ENCODE results near the gene PIGQ. TPM values are rescaled to one million over a fixed set of nuclear protein-coding genes. Genes with fewer than 3 reads are reported as not detected.

The PIGQ gene
- total RNA-seq, 1 experiment from 2014 or later, result 83.5 TPM

DNA sequence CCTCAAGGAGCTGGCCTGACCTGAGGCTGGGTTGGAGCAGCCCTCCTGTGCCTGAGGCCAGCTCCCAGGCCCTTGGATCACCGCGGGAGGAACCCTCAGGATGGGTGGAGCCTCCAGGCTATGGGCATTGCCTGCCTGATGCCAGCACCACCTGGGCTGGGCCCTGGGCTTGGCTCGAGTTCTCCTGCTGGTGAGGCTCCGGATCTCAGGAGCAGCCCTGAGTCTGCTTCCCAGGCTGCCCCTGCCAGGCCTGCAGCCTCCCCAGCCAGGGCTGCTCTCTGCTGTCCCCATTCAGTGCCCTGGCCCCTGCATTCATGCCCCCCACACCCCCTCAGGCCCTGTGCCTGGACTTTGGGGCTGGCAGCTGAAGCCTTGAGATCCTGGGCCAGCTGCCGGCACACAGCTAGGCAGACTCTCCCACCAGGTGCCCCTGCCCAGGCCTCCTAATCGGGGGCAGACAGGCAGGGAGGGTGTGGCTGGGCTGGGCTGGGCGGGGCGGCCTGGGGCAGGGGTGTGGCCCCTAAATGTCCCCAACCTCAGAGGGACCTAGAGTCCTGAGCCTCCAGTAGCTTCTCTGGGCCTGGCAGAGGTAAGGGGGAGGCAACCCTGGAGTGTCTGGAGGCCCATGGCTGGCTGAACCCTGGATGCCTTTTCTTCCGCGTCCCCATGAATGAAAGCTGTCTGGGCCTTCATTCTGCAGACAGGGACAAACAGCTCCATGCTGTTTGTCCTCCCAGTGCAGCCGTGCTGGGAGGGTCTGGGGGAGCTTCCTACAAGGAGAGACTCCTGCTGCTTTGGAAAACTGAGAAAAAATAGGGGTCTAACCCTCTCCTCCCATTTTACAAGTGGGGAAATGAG lies 1.1 kb upstream of the PIGQ start:
- Histone ChIP-seq H3K27me3 (ENCODE audit: control insufficient read depth, insufficient read depth, low read length) (no peaks in the 10 kb centered on the region), H3K4me3 (ENCODE audit: low read depth in 2 of 2, low read length in 2 of 2) (peak overlapping the region; percentile 58 to 87), H3K36me3 (ENCODE audit: control insufficient read depth, insufficient read depth, low read length) (no peaks in the 10 kb centered on the region), H3K27ac (ENCODE audit: low read length) (peak overlapping the region; percentile 93), H3K9me3 (ENCODE audit: control insufficient read depth, insufficient read depth, low read depth, low read length) (no peaks in the 10 kb centered on the region), H3K4me1 (ENCODE audit: control insufficient read depth, insufficient read depth, low read length) (peaks cover 57% of the 10 kb centered on the region)
- no TSS peak for BruUV-seq (replicated peaks)
- in situ Hi-C loops (cut with HindIII; ENCODE audit: low pct_unique_long_range_greater_than_20kb, low sequenced_read_pairs) (no loop called here), intact Hi-C loops (cut with micrococcal nuclease; ENCODE audit: unreplicated experiment) (no loop called here)
- ChIA-PET CTCF (no interaction called here), POLR2A (no interaction called here)
- DNase-seq (ENCODE audit: low read depth, low spot score) (no peak), ATAC-seq (peak; percentile 12)
- TF ChIP-seq POLR2AphosphoS5 (IDR thresholded peaks at IDR 0.05; ENCODE audit: low read depth, low read length) (no peak), SIN3A (IDR thresholded peaks at IDR 0.05; ENCODE audit: borderline replicate concordance, insufficient read depth, low read depth, low read length) (no peak), TCF7L2 (IDR thresholded peaks at IDR 0.05; ENCODE audit: low read depth, low read length) (no peak)
- TF ChIP-seq, protein P1, sequence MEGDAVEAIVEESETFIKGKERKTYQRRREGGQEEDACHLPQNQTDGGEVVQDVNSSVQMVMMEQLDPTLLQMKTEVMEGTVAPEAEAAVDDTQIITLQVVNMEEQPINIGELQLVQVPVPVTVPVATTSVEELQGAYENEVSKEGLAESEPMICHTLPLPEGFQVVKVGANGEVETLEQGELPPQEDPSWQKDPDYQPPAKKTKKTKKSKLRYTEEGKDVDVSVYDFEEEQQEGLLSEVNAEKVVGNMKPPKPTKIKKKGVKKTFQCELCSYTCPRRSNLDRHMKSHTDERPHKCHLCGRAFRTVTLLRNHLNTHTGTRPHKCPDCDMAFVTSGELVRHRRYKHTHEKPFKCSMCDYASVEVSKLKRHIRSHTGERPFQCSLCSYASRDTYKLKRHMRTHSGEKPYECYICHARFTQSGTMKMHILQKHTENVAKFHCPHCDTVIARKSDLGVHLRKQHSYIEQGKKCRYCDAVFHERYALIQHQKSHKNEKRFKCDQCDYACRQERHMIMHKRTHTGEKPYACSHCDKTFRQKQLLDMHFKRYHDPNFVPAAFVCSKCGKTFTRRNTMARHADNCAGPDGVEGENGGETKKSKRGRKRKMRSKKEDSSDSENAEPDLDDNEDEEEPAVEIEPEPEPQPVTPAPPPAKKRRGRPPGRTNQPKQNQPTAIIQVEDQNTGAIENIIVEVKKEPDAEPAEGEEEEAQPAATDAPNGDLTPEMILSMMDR (IDR thresholded peaks at IDR 0.05), result no peak
- TF ChIP-seq, protein P2, sequence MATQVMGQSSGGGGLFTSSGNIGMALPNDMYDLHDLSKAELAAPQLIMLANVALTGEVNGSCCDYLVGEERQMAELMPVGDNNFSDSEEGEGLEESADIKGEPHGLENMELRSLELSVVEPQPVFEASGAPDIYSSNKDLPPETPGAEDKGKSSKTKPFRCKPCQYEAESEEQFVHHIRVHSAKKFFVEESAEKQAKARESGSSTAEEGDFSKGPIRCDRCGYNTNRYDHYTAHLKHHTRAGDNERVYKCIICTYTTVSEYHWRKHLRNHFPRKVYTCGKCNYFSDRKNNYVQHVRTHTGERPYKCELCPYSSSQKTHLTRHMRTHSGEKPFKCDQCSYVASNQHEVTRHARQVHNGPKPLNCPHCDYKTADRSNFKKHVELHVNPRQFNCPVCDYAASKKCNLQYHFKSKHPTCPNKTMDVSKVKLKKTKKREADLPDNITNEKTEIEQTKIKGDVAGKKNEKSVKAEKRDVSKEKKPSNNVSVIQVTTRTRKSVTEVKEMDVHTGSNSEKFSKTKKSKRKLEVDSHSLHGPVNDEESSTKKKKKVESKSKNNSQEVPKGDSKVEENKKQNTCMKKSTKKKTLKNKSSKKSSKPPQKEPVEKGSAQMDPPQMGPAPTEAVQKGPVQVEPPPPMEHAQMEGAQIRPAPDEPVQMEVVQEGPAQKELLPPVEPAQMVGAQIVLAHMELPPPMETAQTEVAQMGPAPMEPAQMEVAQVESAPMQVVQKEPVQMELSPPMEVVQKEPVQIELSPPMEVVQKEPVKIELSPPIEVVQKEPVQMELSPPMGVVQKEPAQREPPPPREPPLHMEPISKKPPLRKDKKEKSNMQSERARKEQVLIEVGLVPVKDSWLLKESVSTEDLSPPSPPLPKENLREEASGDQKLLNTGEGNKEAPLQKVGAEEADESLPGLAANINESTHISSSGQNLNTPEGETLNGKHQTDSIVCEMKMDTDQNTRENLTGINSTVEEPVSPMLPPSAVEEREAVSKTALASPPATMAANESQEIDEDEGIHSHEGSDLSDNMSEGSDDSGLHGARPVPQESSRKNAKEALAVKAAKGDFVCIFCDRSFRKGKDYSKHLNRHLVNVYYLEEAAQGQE (IDR thresholded peaks at IDR 0.05; ENCODE audit: insufficient read depth in 1 of 2, low read depth in 2 of 2, low read length in 1 of 2), result no peak

DNA sequence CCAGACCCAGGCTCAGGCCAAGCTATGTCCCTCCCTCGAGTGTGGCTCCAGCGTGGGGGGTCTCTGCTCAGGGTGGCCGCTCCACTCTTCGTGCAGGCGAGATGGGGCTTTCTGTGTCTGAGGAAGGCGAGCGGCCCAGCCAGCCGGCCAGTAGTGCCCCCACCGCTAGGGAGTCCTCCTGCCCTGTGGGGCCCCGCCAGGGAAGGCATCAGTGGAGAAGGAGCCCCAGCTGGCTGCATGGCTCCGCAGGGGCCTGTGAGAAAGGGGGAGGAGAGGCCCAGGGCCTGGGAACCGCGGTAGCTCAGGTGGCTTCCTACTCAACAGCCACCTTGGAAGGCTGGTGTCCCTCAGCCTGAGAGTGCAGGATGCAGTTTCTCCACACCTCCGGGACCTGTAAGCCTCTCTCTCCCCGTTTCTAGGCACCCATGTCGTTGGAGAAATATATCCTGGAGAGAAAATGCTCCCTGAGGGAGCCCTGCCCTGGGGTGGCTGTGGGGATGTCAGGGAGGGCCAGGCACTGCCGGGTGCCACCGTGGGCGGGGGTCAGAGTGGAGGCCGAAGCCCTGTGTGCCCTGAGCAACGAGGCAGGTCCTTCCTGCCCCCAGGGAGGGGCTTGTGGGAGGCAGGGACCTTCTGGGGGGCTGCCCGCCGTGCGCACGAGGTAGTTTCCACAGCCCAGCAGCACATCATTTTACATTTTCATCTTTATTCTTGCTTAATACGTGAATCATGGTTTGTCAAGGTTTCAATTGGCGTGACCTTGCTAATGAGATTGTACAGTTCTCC lies 3.3 kb downstream of the PIGQ start:
- in situ Hi-C loops (cut with HindIII; ENCODE audit: low pct_unique_long_range_greater_than_20kb, low sequenced_read_pairs) (no loop called here), intact Hi-C loops (cut with micrococcal nuclease; ENCODE audit: unreplicated experiment) (no loop called here)
- Histone ChIP-seq H3K36me3 (ENCODE audit: control insufficient read depth, insufficient read depth, low read length) (no peaks in the 10 kb centered on the region), H3K27me3 (ENCODE audit: control insufficient read depth, insufficient read depth, low read length) (no peaks in the 10 kb centered on the region), H3K4me3 (ENCODE audit: low read depth in 2 of 2, low read length in 2 of 2) (no peak overlapping the region), H3K4me1 (ENCODE audit: control insufficient read depth, insufficient read depth, low read length) (peaks cover 27% of the 10 kb centered on the region), H3K9me3 (ENCODE audit: control insufficient read depth, insufficient read depth, low read depth, low read length) (no peaks in the 10 kb centered on the region), H3K27ac (ENCODE audit: low read length) (no peak overlapping the region)
- ChIA-PET POLR2A (no interaction called here), CTCF (no interaction called here)
- BruUV-seq (replicated peaks), result no TSS peak
- no peak for ATAC-seq
- TF ChIP-seq, protein P2 (IDR thresholded peaks at IDR 0.05; ENCODE audit: insufficient read depth in 1 of 2, low read depth in 2 of 2, low read length in 1 of 2), result no peak
- TF ChIP-seq SIN3A (IDR thresholded peaks at IDR 0.05; ENCODE audit: borderline replicate concordance, insufficient read depth, low read depth, low read length), result no peak
- no peak for TF ChIP-seq POLR2AphosphoS5 (IDR thresholded peaks at IDR 0.05; ENCODE audit: low read depth, low read length)
- TF ChIP-seq, protein P1 (IDR thresholded peaks at IDR 0.05), result no peak
- no peak for TF ChIP-seq TCF7L2 (IDR thresholded peaks at IDR 0.05; ENCODE audit: low read depth, low read length)
- DNase-seq (ENCODE audit: low read depth, low spot score), result no peak
